ENCODE results near the gene ACOXL.

The ACOXL gene

DNA sequence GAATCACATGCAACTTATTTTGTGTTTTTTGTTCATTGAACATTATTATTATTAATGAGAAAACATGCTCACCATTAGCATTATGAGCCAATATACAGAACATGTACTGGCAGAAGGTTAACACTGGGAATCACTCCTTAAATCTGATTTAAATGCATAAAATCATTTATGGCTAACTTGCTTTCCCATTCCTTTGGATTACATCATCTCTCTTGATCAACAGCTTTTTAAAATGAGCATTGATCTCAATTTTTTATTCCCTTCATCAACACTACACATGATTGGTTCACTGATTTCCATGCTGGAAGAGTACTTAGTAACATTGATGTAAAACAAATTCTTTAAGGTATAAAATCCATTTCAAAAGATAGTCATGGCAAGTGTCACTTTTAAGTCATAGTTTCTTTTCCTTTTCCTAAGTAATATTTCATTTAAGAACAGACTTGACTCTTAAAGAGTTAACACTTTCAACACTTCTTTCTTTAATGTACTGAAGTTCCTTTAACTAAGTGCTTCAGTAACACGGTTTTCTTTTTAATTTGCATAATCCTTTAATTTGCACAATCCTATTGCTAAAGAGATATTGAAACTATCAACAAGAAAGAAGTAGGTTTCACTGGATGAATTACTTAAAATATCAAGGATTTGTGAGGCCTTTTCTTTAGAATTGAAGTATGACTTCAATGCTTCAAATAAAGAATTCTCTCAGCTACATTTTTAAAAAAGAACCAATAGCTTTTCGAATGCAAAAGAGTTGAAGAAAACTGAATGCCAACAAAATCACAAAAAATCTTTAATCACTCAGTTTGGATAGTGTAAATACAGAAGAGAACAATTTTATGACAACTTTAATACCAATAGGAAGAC is 29.6 kb upstream of the ACOXL start:
- TF ChIP-seq POLR2A (IDR thresholded peaks at IDR 0.05; ENCODE audit: low read depth, low read length), result no peak
- no peak for TF ChIP-seq PAX5 (IDR thresholded peaks at IDR 0.05; ENCODE audit: insufficient read depth, low read length, severe bottlenecking)
- no peak for TF ChIP-seq POU2F2 (IDR thresholded peaks at IDR 0.05; ENCODE audit: low read depth, low read length)
- no peak for FAIRE-seq
- no peak for DNase-seq (ENCODE audit: insufficient read length, low spot score)

DNA sequence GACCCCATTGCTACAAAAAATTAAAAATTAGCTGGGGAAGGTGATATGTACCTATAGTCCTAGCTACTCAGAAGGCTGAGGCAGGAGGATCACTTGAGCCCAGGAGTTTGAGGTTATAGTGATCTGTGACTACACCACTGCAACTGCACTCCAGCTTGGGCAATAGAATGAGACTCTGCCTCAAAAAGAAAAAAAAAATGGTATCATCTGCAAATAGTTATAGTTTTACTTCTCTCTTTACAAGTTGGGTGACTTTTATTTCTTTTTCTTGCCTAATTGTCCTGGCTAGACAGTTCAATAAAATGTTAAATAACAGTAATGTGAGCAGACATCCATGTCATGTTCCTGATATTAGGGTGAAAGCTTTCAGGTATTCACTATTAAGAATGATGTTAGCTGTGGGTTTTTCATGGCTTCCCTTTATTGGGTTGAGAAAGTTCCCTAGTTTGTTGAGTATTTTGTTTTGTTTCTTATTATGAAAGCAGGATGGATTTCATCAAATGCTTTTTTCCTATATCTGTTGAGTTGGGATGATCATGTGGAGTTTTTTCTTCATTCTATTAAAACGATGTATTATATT is 24.9 kb upstream of the ACOXL start:
- FAIRE-seq, result no peak
- TF ChIP-seq POU2F2 (IDR thresholded peaks at IDR 0.05; ENCODE audit: low read depth, low read length), result no peak
- TF ChIP-seq TAF1 (IDR thresholded peaks at IDR 0.05; ENCODE audit: low read depth, low read length), result no peak
- no peak for TF ChIP-seq PAX5 (IDR thresholded peaks at IDR 0.05; ENCODE audit: insufficient read depth, low read length, severe bottlenecking)
- no peak for TF ChIP-seq POLR2A (IDR thresholded peaks at IDR 0.05; ENCODE audit: low read depth, low read length)
- TF ChIP-seq POLR2AphosphoS5 (IDR thresholded peaks at IDR 0.05; ENCODE audit: low read depth, low read length), result no peak
- TF ChIP-seq SPI1 (IDR thresholded peaks at IDR 0.05; ENCODE audit: low read depth, low read length), result no peak

DNA sequence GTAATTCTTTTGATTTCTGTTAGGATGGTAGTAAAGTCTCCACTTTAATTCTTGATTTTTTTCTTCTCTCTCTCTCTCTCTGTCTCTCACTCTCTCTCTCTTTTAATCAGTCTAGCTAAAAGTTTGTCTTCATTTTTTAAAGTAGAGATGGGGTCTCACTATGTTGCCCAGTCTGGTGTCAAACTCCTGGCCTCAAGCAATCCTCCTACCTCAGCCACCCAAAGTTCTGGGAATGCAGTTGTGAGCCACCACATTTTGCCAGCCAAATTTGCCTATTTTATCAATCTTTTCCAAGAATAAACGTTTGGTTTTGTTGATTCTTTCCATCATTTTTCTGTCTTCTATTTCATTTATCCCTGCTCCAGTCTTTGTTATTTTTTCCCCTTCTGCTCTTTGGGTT is 23.9 kb upstream of the ACOXL start:
- TF ChIP-seq POLR2AphosphoS5 (IDR thresholded peaks at IDR 0.05; ENCODE audit: low read depth, low read length) (no peak), SPI1 (IDR thresholded peaks at IDR 0.05; ENCODE audit: low read depth, low read length) (no peak), POLR2A (IDR thresholded peaks at IDR 0.05; ENCODE audit: low read depth, low read length) (no peak), PAX5 (IDR thresholded peaks at IDR 0.05; ENCODE audit: insufficient read depth, low read length, severe bottlenecking) (no peak), POU2F2 (IDR thresholded peaks at IDR 0.05; ENCODE audit: low read depth, low read length) (no peak), TAF1 (IDR thresholded peaks at IDR 0.05; ENCODE audit: low read depth, low read length) (no peak)
- no peak for FAIRE-seq
- DNase-seq (ENCODE audit: insufficient read length, low spot score), result no peak

More for the DNA sequence above, 24.9 kb upstream of the ACOXL start:
- no peak for DNase-seq (ENCODE audit: insufficient read length, low spot score)

DNA sequence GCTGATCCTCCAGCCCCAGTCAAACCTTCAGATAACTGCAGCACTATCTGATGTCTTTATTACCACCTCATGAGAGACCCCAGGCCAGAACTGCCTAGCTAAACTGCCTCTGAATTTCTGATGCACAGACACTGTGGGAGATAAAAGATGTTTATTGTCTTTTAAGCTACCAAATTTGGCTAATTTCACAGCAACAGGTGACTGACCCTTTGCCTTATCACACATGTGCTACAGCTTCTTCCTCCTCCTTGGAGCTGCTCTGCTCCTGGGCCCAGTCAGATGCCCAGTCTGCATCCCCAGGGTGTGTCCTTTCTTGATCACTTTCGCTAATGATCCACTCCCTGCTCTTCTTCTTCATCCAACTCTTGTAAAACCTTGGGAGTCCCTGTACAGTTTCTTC is 19.6 kb upstream of the ACOXL start:
- no peak for FAIRE-seq
- no peak for DNase-seq (ENCODE audit: insufficient read length, low spot score)
- TF ChIP-seq POU2F2 (IDR thresholded peaks at IDR 0.05; ENCODE audit: low read depth, low read length) (no peak), TAF1 (IDR thresholded peaks at IDR 0.05; ENCODE audit: low read depth, low read length) (no peak), PAX5 (IDR thresholded peaks at IDR 0.05; ENCODE audit: insufficient read depth, low read length, severe bottlenecking) (no peak), SPI1 (IDR thresholded peaks at IDR 0.05; ENCODE audit: low read depth, low read length) (no peak), POLR2AphosphoS5 (IDR thresholded peaks at IDR 0.05; ENCODE audit: low read depth, low read length) (no peak), POLR2A (IDR thresholded peaks at IDR 0.05; ENCODE audit: low read depth, low read length) (no peak)

DNA sequence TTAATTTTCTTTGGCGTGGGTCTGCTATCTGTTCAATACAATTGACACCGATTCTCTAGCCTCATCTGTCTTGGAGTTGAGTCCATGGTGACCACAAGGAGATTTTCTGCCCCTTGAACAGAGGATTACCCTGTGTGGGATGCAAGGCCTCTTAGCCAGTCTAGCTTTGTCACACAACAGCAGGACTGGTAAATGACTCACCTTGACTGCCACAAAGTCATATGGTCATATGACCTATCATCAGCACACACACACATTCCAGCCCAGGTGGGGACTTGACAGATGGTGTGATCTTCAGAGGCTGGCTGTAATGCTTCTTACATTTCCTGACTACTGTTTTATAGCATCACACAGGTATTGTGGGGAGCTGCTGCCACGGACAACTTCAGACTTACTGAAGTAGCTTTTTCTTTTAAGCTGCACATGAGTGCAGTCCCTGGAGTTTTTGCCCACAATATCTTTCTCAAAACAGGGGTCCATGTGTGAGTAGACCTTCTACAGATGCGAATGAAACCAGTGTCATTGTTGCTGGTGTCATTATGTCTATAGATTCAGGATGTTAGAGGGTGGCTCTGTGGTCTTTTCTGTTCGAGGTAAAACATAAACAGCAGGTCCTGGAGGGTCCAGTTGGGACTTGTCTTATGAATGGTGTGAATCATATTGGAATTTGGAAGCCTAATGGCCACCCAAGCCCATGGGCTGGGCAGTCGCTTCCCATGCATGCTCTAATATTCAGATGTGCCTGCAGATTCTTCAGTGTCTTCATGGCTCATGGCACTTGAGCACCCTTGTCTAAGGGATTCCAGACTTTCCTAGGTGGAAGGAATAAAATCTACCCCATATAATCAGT is 18.6 kb upstream of the ACOXL start:
- TF ChIP-seq PAX5 (IDR thresholded peaks at IDR 0.05; ENCODE audit: insufficient read depth, low read length, severe bottlenecking) (no peak), POLR2A (IDR thresholded peaks at IDR 0.05; ENCODE audit: low read depth, low read length) (no peak), POLR2AphosphoS5 (IDR thresholded peaks at IDR 0.05; ENCODE audit: low read depth, low read length) (no peak), TAF1 (IDR thresholded peaks at IDR 0.05; ENCODE audit: low read depth, low read length) (no peak), POU2F2 (IDR thresholded peaks at IDR 0.05; ENCODE audit: low read depth, low read length) (no peak), SPI1 (IDR thresholded peaks at IDR 0.05; ENCODE audit: low read depth, low read length) (no peak)
- peak; percentile 71 for FAIRE-seq
- no peak for DNase-seq (ENCODE audit: insufficient read length, low spot score)

DNA sequence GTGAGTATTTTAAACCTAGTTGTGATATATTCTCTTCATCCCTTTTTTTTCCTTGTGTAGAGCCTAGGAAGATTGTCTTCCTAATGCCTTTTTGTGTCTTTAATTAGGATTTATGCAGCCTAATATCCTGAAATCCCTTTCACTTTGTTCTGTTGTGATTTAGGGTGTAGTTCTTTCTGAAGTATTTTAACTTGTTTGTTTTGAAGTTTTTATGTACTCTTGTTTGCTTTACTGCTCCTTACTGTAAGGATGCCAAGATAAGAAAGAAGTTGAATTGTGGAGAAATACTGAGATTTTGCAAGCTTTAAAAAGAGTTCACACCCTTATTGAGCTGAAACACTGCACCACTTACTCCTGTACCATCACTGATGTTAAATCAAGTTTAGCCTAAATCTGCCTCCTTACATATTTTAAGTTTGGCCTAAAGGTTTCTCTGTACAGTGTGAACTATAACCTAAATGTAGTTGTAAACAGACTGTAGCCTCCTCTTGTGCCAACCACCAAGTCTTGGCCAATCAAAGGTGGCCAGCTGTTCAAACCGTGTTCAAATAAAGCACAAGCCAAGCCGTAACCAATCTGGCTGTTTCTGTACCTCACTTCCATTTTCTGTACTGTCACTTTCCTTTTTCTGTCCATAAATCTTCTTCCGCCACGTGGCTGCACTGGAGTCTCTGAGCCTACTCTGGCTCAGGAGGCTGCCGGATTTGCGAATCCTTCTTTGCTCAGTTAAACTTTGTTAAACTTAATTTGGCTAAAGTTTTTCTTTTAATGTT is 17.7 kb upstream of the ACOXL start:
- DNase-seq (ENCODE audit: insufficient read length, low spot score) (no peak), FAIRE-seq (no peak)
- TF ChIP-seq TAF1 (IDR thresholded peaks at IDR 0.05; ENCODE audit: low read depth, low read length) (no peak), PAX5 (IDR thresholded peaks at IDR 0.05; ENCODE audit: insufficient read depth, low read length, severe bottlenecking) (no peak), SPI1 (IDR thresholded peaks at IDR 0.05; ENCODE audit: low read depth, low read length) (no peak), POU2F2 (IDR thresholded peaks at IDR 0.05; ENCODE audit: low read depth, low read length) (no peak), POLR2AphosphoS5 (IDR thresholded peaks at IDR 0.05; ENCODE audit: low read depth, low read length) (no peak), POLR2A (IDR thresholded peaks at IDR 0.05; ENCODE audit: low read depth, low read length) (no peak)

DNA sequence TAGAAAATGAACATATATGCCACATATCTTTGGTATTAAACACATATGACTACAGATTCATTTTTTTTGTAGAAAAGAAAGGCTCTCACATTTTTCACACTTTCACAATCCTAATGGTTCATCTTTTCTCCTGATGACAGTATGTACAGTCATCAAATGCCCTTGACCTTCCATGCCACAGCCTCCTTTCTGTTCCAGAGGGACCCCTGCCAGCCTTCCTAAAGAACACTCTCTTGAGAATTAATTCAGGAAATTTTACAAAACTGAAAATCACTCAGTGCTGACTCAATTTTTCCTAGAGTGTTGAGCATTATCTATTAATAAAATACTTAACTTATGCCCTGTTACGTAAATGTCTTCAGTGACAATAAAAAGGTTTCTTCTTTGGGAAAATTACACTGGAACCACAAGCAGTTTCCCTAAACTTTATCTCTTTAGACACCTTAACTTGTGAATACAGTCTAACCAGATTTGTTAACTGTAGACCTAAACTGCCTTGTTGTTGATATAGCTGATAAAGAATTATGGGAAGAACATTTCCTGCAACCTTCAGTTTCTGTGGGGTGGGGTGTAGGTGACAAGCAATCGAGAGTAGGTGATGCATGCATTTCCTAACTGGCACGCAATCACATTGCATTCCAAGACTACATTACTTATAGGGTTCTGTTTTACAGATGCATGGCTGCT is 15.3 kb upstream of the ACOXL start:
- FAIRE-seq (no peak), DNase-seq (ENCODE audit: insufficient read length, low spot score) (no peak)
- TF ChIP-seq POU2F2 (IDR thresholded peaks at IDR 0.05; ENCODE audit: low read depth, low read length), result no peak
- TF ChIP-seq POLR2A (IDR thresholded peaks at IDR 0.05; ENCODE audit: low read depth, low read length), result no peak
- no peak for TF ChIP-seq SPI1 (IDR thresholded peaks at IDR 0.05; ENCODE audit: low read depth, low read length)
- TF ChIP-seq TAF1 (IDR thresholded peaks at IDR 0.05; ENCODE audit: low read depth, low read length), result no peak
- TF ChIP-seq POLR2AphosphoS5 (IDR thresholded peaks at IDR 0.05; ENCODE audit: low read depth, low read length), result no peak

DNA sequence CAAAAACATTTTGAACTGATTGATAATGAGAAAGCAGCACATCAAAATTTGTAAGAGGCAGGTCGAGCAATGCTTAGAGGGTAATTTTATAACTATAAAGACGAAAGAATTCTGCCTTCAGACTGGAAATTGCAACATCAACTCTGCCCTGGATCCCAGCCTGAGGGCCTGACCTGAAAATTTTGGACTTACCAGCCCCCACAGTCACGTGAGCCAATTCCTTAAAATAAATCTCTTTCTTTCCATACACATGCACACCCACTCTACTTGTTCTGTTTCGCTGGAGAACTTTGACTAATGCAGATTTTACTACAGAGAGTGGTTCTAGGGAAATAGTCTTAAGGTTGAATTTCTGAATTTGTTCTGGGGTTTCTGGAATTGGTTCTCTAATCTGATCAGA is 14.6 kb upstream of the ACOXL start:
- FAIRE-seq (no peak), DNase-seq (ENCODE audit: insufficient read length, low spot score) (no peak)
- no peak for TF ChIP-seq POLR2A (IDR thresholded peaks at IDR 0.05; ENCODE audit: low read depth, low read length)
- no peak for TF ChIP-seq PAX5 (IDR thresholded peaks at IDR 0.05; ENCODE audit: insufficient read depth, low read length, severe bottlenecking)
- TF ChIP-seq TAF1 (IDR thresholded peaks at IDR 0.05; ENCODE audit: low read depth, low read length), result no peak
- TF ChIP-seq POU2F2 (IDR thresholded peaks at IDR 0.05; ENCODE audit: low read depth, low read length), result no peak
- TF ChIP-seq POLR2AphosphoS5 (IDR thresholded peaks at IDR 0.05; ENCODE audit: low read depth, low read length), result no peak
- TF ChIP-seq SPI1 (IDR thresholded peaks at IDR 0.05; ENCODE audit: low read depth, low read length), result no peak
